Activated CD4-positive, alpha-beta T cell treated with anti-CD3 and anti-CD28 coated beads for 1 hour (primary cell): ENCODE results near the gene GGN.
"Not testable (repeated sequence)": the region's sequence is repeated elsewhere in the genome, so short reads cannot be mapped to it uniquely, and the experiment has no call there.

ENCODE experiments used
- DNase-seq: peaks from one replicate; pipeline ENCODE4 v3.0.0-alpha.2; 2020

GGN gene

GRCh38 chr19:38386300-38386970 lies 1.4 kb downstream of the GGN start:
- DNase-seq, result no peak

GRCh38 chr19:38385804-38386257 lies 2.0 kb downstream of the GGN start:
- no peak for DNase-seq

- DNase-seq, result no peak
Observed at GRCh38 chr19:38385057-38385803, 2.6 kb downstream of the GGN start.

- no peak for DNase-seq
Observed at GRCh38 chr19:38384209-38385027, 3.4 kb downstream of the GGN start.

GRCh38 chr19:38383743-38384142 lies 4.1 kb downstream of the GGN start:
- DNase-seq, result no peak

- DNase-seq, result no peak
Observed at GRCh38 chr19:38383184-38383583, 4.7 kb downstream of the GGN start.

- no peak for DNase-seq
Observed at GRCh38 chr19:38381138-38381537, 6.7 kb downstream of the GGN start.

- no peak for DNase-seq
Observed at GRCh38 chr19:38378866-38379265, 9.0 kb downstream of the GGN start.

- DNase-seq, result no peak
Observed at GRCh38 chr19:38377052-38377451, 10.8 kb downstream of the GGN start.

GRCh38 chr19:38376576-38376975 lies 11.3 kb downstream of the GGN start:
- DNase-seq, result no peak

GRCh38 chr19:38375748-38376147 lies 12.1 kb downstream of the GGN start:
- DNase-seq, result no peak

- no peak for DNase-seq
Observed at GRCh38 chr19:38375098-38375493, 12.7 kb downstream of the GGN start.

- peak; percentile 97 for DNase-seq
Observed at GRCh38 chr19:38374332-38375097, 13.3 kb downstream of the GGN start, which contains the start of gene PSMD8. Gene PSMD8 (plus strand): TSS chr19:38374571. CDS start chr19:38374602, 31 bp downstream.

- DNase-seq, result no peak
Observed at GRCh38 chr19:38373907-38374331, 13.9 kb downstream of the GGN start.

- DNase-seq, result no peak
Observed at GRCh38 chr19:38371081-38371480, 16.8 kb downstream of the GGN start.

- no peak for DNase-seq
Observed at GRCh38 chr19:38370299-38370698, 17.5 kb downstream of the GGN start.

GRCh38 chr19:38369584-38369983 lies 18.2 kb downstream of the GGN start:
- DNase-seq, result no peak

GRCh38 chr19:38367041-38367440 lies 20.8 kb downstream of the GGN start:
- DNase-seq, result no peak

GRCh38 chr19:38362946-38363688 lies 24.7 kb downstream of the GGN start:
- DNase-seq, result not testable (repeated sequence)

- peak; percentile 37 for DNase-seq
Observed at GRCh38 chr19:38362076-38362945, 25.5 kb downstream of the GGN start.

GRCh38 chr19:38361633-38362075 lies 26.2 kb downstream of the GGN start:
- DNase-seq, result peak; percentile 28
